Keratinocyte (primary cell): ENCODE measurements around the gene AFG3L2.

Experiments used
- EZH2 ChIP-seq: IDR thresholded peaks from one replicate; pipeline ENCODE4 v1.6.1; 2012; ENCODE audit warnings: inconsistent platforms, mild to moderate bottlenecking, low read length, moderate library complexity
- TF ChIP-seq, protein P1 (sequence below), 3 experiments: IDR thresholded peaks in 1 of 3; conservative IDR thresholded peaks in 1 of 3; optimal IDR thresholded peaks in 1 of 3; 2 replicates in 2 of 3; 3 replicates in 1 of 3; pipeline versions ENCODE3 to v1.5.1; 2011; ENCODE audit warnings: low read length in 3 of 3, mild to moderate bottlenecking in 3 of 3, moderate library complexity in 2 of 3, control low read depth in 1 of 3, inconsistent platforms in 1 of 3; ENCODE audit not compliant: insufficient read depth in 2 of 3; ENCODE audit errors: extremely low read depth in 1 of 3

DNA sequence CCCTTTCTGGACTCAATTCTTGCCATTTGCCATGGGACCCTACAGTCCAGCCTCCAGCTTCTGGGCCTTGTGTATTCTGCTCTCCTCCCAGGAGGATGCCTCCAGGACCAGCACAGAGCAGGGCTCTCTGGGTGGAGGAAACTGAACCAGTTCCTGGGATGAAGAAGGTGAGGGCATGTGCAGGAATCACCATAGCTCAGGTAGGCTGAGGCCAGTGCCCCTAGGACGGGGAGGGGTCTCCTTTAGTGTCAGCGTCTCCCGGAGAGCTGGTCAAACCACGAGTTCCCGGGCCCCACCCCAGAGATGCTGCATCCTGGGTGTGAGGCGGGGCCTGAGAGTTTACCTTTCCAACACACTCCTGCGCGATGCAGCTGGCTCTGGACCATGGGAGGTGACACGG lies 24.9 kb upstream of the AFG3L2 start:
- TF ChIP-seq, protein P1, sequence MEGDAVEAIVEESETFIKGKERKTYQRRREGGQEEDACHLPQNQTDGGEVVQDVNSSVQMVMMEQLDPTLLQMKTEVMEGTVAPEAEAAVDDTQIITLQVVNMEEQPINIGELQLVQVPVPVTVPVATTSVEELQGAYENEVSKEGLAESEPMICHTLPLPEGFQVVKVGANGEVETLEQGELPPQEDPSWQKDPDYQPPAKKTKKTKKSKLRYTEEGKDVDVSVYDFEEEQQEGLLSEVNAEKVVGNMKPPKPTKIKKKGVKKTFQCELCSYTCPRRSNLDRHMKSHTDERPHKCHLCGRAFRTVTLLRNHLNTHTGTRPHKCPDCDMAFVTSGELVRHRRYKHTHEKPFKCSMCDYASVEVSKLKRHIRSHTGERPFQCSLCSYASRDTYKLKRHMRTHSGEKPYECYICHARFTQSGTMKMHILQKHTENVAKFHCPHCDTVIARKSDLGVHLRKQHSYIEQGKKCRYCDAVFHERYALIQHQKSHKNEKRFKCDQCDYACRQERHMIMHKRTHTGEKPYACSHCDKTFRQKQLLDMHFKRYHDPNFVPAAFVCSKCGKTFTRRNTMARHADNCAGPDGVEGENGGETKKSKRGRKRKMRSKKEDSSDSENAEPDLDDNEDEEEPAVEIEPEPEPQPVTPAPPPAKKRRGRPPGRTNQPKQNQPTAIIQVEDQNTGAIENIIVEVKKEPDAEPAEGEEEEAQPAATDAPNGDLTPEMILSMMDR (optimal IDR thresholded peaks at IDR 0.05 in 1 of 3, IDR thresholded peaks at IDR 0.05 in 1 of 3, conservative IDR thresholded peaks at IDR 0.05 in 1 of 3; ENCODE audit: extremely low read depth in 1 of 3, insufficient read depth in 2 of 3, low read length in 3 of 3) = no peak
- TF ChIP-seq EZH2 = no peak
